ENCODE results near the gene ADAMTSL5.

The ADAMTSL5 gene

DNA sequence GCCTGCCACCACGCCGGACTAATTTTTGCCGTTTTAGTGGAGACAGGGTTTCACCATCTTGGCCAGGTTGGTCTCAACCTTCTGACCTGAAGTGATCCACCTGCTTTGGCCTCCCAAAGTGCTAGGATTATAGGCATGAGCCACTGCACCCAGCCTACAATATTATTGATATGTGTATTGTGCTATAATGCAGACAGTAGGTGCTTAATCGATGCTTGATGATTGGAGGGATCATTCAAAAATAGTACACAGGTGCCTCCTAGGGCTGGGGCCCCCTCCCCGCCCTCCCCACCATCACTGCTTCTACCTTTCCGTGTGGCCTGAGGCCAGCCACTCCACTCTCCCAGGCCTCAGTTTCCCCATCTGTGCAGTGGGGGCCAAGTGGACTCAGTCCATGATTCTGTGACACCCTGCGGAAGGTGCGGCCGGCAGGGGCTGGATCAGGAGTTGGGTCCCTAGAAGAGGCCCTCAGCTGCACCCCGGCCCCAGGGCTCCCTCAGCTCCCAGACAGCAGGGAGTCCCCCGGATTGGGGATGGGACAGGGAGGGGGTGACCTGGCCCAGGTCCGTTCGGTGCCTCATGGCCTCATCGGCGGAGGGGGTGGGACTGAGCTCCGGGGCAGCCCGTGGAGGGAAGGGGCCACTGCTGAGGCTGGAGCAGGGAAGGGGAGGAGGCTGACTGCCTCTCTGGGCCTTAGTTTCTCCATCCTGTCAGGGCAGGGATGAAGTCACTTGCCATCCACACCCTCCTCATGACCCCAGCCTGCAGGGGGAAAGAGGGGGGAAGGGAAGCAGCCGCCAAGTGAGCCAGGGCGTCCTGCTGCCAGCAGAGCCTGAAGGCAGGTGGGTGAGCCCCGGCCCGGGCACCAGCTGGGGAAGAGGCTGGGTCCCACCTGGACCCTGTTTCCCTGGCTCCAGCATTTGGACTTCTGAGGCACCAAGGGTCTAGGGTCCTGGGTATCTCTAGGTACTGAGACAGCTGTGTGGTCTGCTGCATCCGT lies 1.2 kb downstream of the ADAMTSL5 start:
- ChIA-PET CTCF (no interaction called here), POLR2A (no interaction called here)
- DNase-seq (ENCODE audit: extremely low spot score) = no peak
- TF ChIP-seq LEF1 (IDR thresholded peaks at IDR 0.05; ENCODE audit: borderline replicate concordance) (no peak), ARNT (IDR thresholded peaks at IDR 0.05) (no peak), L3MBTL2 (conservative IDR thresholded peaks at IDR 0.05) (no peak), SP1 (IDR thresholded peaks at IDR 0.05) (no peak), ELF4 (IDR thresholded peaks at IDR 0.05) (no peak), TARDBP (IDR thresholded peaks at IDR 0.05) (no peak), SUZ12 (IDR thresholded peaks at IDR 0.05) (no peak), FOXK2 (IDR thresholded peaks at IDR 0.05) (no peak), BHLHE40 (IDR thresholded peaks at IDR 0.05; ENCODE audit: borderline replicate concordance) (no peak), FOXM1 (IDR thresholded peaks at IDR 0.05; ENCODE audit: borderline replicate concordance) (no peak), HDGF (IDR thresholded peaks at IDR 0.05; ENCODE audit: borderline replicate concordance) (no peak), NFRKB (IDR thresholded peaks at IDR 0.05) (no peak), ZNF384 (IDR thresholded peaks at IDR 0.05) (no peak), CTBP1 (IDR thresholded peaks at IDR 0.05; ENCODE audit: borderline replicate concordance) (no peak)
- TF ChIP-seq, protein P1, sequence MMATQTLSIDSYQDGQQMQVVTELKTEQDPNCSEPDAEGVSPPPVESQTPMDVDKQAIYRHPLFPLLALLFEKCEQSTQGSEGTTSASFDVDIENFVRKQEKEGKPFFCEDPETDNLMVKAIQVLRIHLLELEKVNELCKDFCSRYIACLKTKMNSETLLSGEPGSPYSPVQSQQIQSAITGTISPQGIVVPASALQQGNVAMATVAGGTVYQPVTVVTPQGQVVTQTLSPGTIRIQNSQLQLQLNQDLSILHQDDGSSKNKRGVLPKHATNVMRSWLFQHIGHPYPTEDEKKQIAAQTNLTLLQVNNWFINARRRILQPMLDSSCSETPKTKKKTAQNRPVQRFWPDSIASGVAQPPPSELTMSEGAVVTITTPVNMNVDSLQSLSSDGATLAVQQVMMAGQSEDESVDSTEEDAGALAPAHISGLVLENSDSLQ (IDR thresholded peaks at IDR 0.05) = no peak

DNA sequence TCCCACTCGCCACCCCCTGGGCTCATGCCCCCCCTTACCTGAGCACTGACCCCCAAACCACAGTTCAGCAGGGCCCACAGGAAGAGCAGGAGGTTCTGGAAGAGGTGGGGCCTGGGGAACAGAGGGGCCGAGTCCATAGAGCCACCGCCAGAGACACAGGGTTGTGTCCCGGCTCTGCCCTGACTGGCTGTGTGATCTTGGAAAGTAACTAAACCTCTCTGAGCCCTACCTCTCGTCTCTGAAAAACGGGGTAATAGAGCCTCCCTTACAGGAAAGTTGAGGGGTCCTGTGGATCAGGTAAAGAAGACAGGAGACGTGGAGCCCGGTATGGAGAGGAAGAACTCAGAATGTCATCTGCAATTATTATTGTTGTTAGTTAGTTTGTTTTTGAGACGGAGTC lies 2.0 kb downstream of the ADAMTSL5 start:
- no peak for DNase-seq (ENCODE audit: extremely low spot score)
- CTCF ChIA-PET = no interaction called here
- POLR2A ChIA-PET = no interaction called here
- TF ChIP-seq ELF4 (IDR thresholded peaks at IDR 0.05) (no peak), L3MBTL2 (conservative IDR thresholded peaks at IDR 0.05) (no peak), SUZ12 (IDR thresholded peaks at IDR 0.05) (no peak), ARNT (IDR thresholded peaks at IDR 0.05) (no peak), FOXK2 (IDR thresholded peaks at IDR 0.05) (no peak), HDGF (IDR thresholded peaks at IDR 0.05; ENCODE audit: borderline replicate concordance) (no peak), NFRKB (IDR thresholded peaks at IDR 0.05) (no peak), FOXM1 (IDR thresholded peaks at IDR 0.05; ENCODE audit: borderline replicate concordance) (no peak)

DNA sequence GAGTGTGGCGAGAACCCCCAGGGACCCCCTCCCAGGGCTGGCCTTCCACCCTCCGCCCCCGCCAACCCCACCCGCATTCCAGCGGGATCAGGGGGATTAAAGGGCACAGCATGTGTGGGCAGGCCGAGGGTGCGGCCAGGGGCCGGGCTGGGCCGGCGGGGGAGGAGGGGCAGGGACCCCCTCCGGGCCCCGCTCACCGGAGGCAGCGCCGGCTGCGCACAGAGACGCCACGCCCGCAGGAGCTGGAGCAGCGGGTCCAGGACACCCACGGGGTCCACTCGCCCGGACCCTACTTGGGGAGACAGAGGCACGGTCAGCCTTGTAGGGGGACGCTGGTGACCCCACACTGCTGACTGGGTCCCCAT lies 2.4 kb downstream of the ADAMTSL5 start:
- DNase-seq (ENCODE audit: extremely low spot score) = no peak
- no peak for TF ChIP-seq CTBP1 (IDR thresholded peaks at IDR 0.05; ENCODE audit: borderline replicate concordance)
- no peak for TF ChIP-seq FOXA1 (IDR thresholded peaks at IDR 0.05)
- no peak for TF ChIP-seq SP1 (IDR thresholded peaks at IDR 0.05)
- TF ChIP-seq ZNF384 (IDR thresholded peaks at IDR 0.05) = no peak
- TF ChIP-seq FOXK2 (IDR thresholded peaks at IDR 0.05) = no peak
- TF ChIP-seq, protein P1 (IDR thresholded peaks at IDR 0.05) = no peak
- TF ChIP-seq FOXM1 (IDR thresholded peaks at IDR 0.05; ENCODE audit: borderline replicate concordance) = no peak
- TF ChIP-seq ARNT (IDR thresholded peaks at IDR 0.05) = no peak
- no peak for TF ChIP-seq HDGF (IDR thresholded peaks at IDR 0.05; ENCODE audit: borderline replicate concordance)
- no peak for TF ChIP-seq BHLHE40 (IDR thresholded peaks at IDR 0.05; ENCODE audit: borderline replicate concordance)
- no peak for TF ChIP-seq LEF1 (IDR thresholded peaks at IDR 0.05; ENCODE audit: borderline replicate concordance)
- TF ChIP-seq SUZ12 (IDR thresholded peaks at IDR 0.05) = no peak
- TF ChIP-seq TARDBP (IDR thresholded peaks at IDR 0.05) = no peak
- no peak for TF ChIP-seq L3MBTL2 (conservative IDR thresholded peaks at IDR 0.05)
- TF ChIP-seq NFRKB (IDR thresholded peaks at IDR 0.05) = no peak
- TF ChIP-seq ELF4 (IDR thresholded peaks at IDR 0.05) = no peak
- POLR2A ChIA-PET = no interaction called here
- CTCF ChIA-PET = no interaction called here

DNA sequence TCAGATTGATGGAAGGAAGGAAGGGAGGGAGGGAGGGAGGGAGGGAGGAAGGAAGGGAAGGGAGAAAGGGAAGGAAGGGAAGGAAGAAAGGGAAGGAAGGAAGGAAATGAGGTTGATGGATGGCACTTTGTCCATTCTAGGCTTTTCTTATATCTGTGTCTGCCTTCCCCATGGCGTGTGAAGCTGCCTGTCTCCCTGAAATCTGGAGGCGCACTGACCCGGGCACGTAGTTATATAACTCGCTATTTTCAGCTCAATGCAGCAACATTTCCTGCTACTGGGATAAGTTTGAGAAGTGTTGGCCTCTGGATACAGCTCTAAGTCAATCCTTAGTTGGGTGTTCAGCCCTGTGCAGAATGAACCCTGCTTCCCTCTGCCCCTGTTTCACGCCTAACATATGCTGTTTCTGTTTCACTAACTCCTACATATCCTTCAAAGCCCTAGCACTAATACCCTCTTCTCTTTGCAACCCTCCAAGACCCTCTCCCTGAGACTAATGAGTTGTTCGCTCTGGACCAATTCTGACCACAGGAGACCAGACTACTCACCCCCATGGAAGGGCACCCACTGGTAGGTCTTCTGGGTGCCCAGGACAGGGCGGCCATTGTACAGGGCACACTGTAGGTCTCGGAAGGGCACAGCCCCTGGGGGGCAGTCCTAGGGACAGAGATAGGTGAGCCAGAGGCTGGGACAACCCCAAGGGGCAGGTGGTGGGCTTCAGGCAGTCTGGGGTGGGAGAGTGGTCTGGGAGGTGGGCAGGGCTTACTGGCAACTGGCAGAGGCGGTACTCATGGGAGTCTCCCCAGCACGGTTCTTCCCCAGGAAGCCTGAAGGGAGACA lies 3.0 kb downstream of the ADAMTSL5 start:
- POLR2A ChIA-PET = interaction anchor here (1.0 kb wide), 1 partner anchor 241 kb away, joined by 3 read pairs; the partner anchor contains the start of gene CIRBP

DNA sequence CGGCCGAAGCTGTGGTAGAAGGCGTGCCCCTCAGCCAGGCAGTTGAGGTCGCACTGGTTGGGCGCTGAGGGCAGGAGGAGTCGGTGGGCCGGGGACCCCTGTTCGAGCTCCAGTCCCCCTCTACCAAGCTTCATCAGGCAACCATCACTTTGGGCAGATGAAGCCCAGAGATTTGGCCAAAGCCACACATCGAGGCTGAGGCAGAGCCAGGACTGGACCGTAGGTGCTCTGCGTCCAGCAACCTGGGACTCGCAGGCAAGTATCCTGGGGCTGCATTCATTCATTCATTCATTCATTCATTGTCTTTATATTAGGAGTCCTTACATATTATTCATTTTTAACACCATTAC lies 4.3 kb downstream of the ADAMTSL5 start:
- ChIA-PET POLR2A (interaction anchor here (1.0 kb wide), 1 partner anchor 240 kb away, joined by 3 read pairs; the partner anchor contains the start of gene CIRBP), CTCF (no interaction called here)
- DNase-seq (ENCODE audit: extremely low spot score) = no peak
- TF ChIP-seq L3MBTL2 (conservative IDR thresholded peaks at IDR 0.05) = no peak
- no peak for TF ChIP-seq LEF1 (IDR thresholded peaks at IDR 0.05; ENCODE audit: borderline replicate concordance)
- no peak for TF ChIP-seq BHLHE40 (IDR thresholded peaks at IDR 0.05; ENCODE audit: borderline replicate concordance)
- TF ChIP-seq FOXK2 (IDR thresholded peaks at IDR 0.05) = no peak
- no peak for TF ChIP-seq HDGF (IDR thresholded peaks at IDR 0.05; ENCODE audit: borderline replicate concordance)
- no peak for TF ChIP-seq CTBP1 (IDR thresholded peaks at IDR 0.05; ENCODE audit: borderline replicate concordance)
- TF ChIP-seq, protein P1 (IDR thresholded peaks at IDR 0.05) = no peak
- no peak for TF ChIP-seq ZNF384 (IDR thresholded peaks at IDR 0.05)
- TF ChIP-seq ARNT (IDR thresholded peaks at IDR 0.05) = no peak
- no peak for TF ChIP-seq FOXA1 (IDR thresholded peaks at IDR 0.05)

More for the DNA sequence above, 3.0 kb downstream of the ADAMTSL5 start:
- DNase-seq (ENCODE audit: extremely low spot score) = no peak
- CTCF ChIA-PET = no interaction called here
- TF ChIP-seq L3MBTL2 (conservative IDR thresholded peaks at IDR 0.05) = no peak
- TF ChIP-seq ELF4 (IDR thresholded peaks at IDR 0.05) = no peak
- TF ChIP-seq FOXK2 (IDR thresholded peaks at IDR 0.05) = no peak
- no peak for TF ChIP-seq BHLHE40 (IDR thresholded peaks at IDR 0.05; ENCODE audit: borderline replicate concordance)
- no peak for TF ChIP-seq ARNT (IDR thresholded peaks at IDR 0.05)
- no peak for TF ChIP-seq ZNF384 (IDR thresholded peaks at IDR 0.05)
- no peak for TF ChIP-seq CTBP1 (IDR thresholded peaks at IDR 0.05; ENCODE audit: borderline replicate concordance)
- no peak for TF ChIP-seq SP1 (IDR thresholded peaks at IDR 0.05)
- no peak for TF ChIP-seq FOXA1 (IDR thresholded peaks at IDR 0.05)
- TF ChIP-seq, protein P1 (IDR thresholded peaks at IDR 0.05) = no peak
- TF ChIP-seq LEF1 (IDR thresholded peaks at IDR 0.05; ENCODE audit: borderline replicate concordance) = no peak
- no peak for TF ChIP-seq NFRKB (IDR thresholded peaks at IDR 0.05)
- TF ChIP-seq TARDBP (IDR thresholded peaks at IDR 0.05) = no peak
- no peak for TF ChIP-seq HDGF (IDR thresholded peaks at IDR 0.05; ENCODE audit: borderline replicate concordance)
